ENCODE data around the gene GGT1.
A peak's percentile ranks its signal among the peaks of the same experiment; 100 is the strongest.
"Not testable (repeated sequence)": the region's sequence is repeated elsewhere in the genome, so short reads cannot be mapped to it uniquely, and the experiment has no call there.

The GGT1 gene

GRCh38 chr22:24602105-24602749, 766 bp upstream of the GGT1 start:
- not testable (repeated sequence) for H3K27ac ChIP-seq (ENCODE audit: low read depth, low read length); H3K4me3 ChIP-seq (ENCODE audit: low read depth, low read length); H3K9me3 ChIP-seq (ENCODE audit: control insufficient read depth, insufficient read depth, low read depth, low read length); H3K27me3 ChIP-seq (ENCODE audit: control insufficient read depth, insufficient read depth, low read length); H3K36me3 ChIP-seq (ENCODE audit: control insufficient read depth, insufficient read depth, low read length); H3K9ac ChIP-seq (ENCODE audit: low read length)
- peaks cover 15% of the 10 kb centered on the region for H3K4me1 ChIP-seq (ENCODE audit: control insufficient read depth, insufficient read depth, low read length)

- H3K27ac ChIP-seq (ENCODE audit: low read depth, low read length); H3K27me3 ChIP-seq (ENCODE audit: control insufficient read depth, insufficient read depth, low read length); H3K36me3 ChIP-seq (ENCODE audit: control insufficient read depth, insufficient read depth, low read length); H3K9me3 ChIP-seq (ENCODE audit: control insufficient read depth, insufficient read depth, low read depth, low read length): not testable (repeated sequence)
- H3K9ac ChIP-seq (ENCODE audit: low read length): peak overlapping the region; percentile 44
- peak overlapping the region; percentile 61; the same call in 1 of the 2 replicates for H3K4me3 ChIP-seq (ENCODE audit: low read depth, low read length)
- peaks cover 15% of the 10 kb centered on the region for H3K4me1 ChIP-seq (ENCODE audit: control insufficient read depth, insufficient read depth, low read length)
Observed at GRCh38 chr22:24603770-24604629, 1.0 kb downstream of the GGT1 start.

- not testable (repeated sequence) for H3K27me3 ChIP-seq (ENCODE audit: control insufficient read depth, insufficient read depth, low read length); H3K4me1 ChIP-seq (ENCODE audit: control insufficient read depth, insufficient read depth, low read length); H3K27ac ChIP-seq (ENCODE audit: low read depth, low read length); H3K4me3 ChIP-seq (ENCODE audit: low read depth, low read length); H3K9me3 ChIP-seq (ENCODE audit: control insufficient read depth, insufficient read depth, low read depth, low read length); H3K36me3 ChIP-seq (ENCODE audit: control insufficient read depth, insufficient read depth, low read length); H3K9ac ChIP-seq (ENCODE audit: low read length)
Observed at GRCh38 chr22:24606340-24606739, 3.3 kb downstream of the GGT1 start.

GRCh38 chr22:24607429-24607983, 4.5 kb downstream of the GGT1 start:
- H3K4me3 ChIP-seq (ENCODE audit: low read depth, low read length); H3K4me1 ChIP-seq (ENCODE audit: control insufficient read depth, insufficient read depth, low read length); H3K9ac ChIP-seq (ENCODE audit: low read length); H3K9me3 ChIP-seq (ENCODE audit: control insufficient read depth, insufficient read depth, low read depth, low read length); H3K36me3 ChIP-seq (ENCODE audit: control insufficient read depth, insufficient read depth, low read length); H3K27ac ChIP-seq (ENCODE audit: low read depth, low read length); H3K27me3 ChIP-seq (ENCODE audit: control insufficient read depth, insufficient read depth, low read length): not testable (repeated sequence)

- not testable (repeated sequence) for H3K4me3 ChIP-seq (ENCODE audit: low read depth, low read length); H3K27me3 ChIP-seq (ENCODE audit: control insufficient read depth, insufficient read depth, low read length); H3K4me1 ChIP-seq (ENCODE audit: control insufficient read depth, insufficient read depth, low read length); H3K9ac ChIP-seq (ENCODE audit: low read length); H3K9me3 ChIP-seq (ENCODE audit: control insufficient read depth, insufficient read depth, low read depth, low read length); H3K36me3 ChIP-seq (ENCODE audit: control insufficient read depth, insufficient read depth, low read length); H3K27ac ChIP-seq (ENCODE audit: low read depth, low read length)
Observed at GRCh38 chr22:24608327-24608726, 5.3 kb downstream of the GGT1 start.

- not testable (repeated sequence) for H3K4me1 ChIP-seq (ENCODE audit: control insufficient read depth, insufficient read depth, low read length); H3K36me3 ChIP-seq (ENCODE audit: control insufficient read depth, insufficient read depth, low read length); H3K9ac ChIP-seq (ENCODE audit: low read length); H3K9me3 ChIP-seq (ENCODE audit: control insufficient read depth, insufficient read depth, low read depth, low read length); H3K27me3 ChIP-seq (ENCODE audit: control insufficient read depth, insufficient read depth, low read length); H3K4me3 ChIP-seq (ENCODE audit: low read depth, low read length); H3K27ac ChIP-seq (ENCODE audit: low read depth, low read length)
Observed at GRCh38 chr22:24609888-24610287, 6.9 kb downstream of the GGT1 start.

GRCh38 chr22:24614794-24615193, 11.8 kb downstream of the GGT1 start:
- not testable (repeated sequence) for H3K27ac ChIP-seq (ENCODE audit: low read depth, low read length); H3K4me1 ChIP-seq (ENCODE audit: control insufficient read depth, insufficient read depth, low read length); H3K27me3 ChIP-seq (ENCODE audit: control insufficient read depth, insufficient read depth, low read length); H3K9ac ChIP-seq (ENCODE audit: low read length); H3K36me3 ChIP-seq (ENCODE audit: control insufficient read depth, insufficient read depth, low read length); H3K9me3 ChIP-seq (ENCODE audit: control insufficient read depth, insufficient read depth, low read depth, low read length); H3K4me3 ChIP-seq (ENCODE audit: low read depth, low read length)

GRCh38 chr22:24621244-24621643, 18.3 kb downstream of the GGT1 start:
- H3K9ac ChIP-seq (ENCODE audit: low read length); H3K4me3 ChIP-seq (ENCODE audit: low read depth, low read length); H3K9me3 ChIP-seq (ENCODE audit: control insufficient read depth, insufficient read depth, low read depth, low read length); H3K27me3 ChIP-seq (ENCODE audit: control insufficient read depth, insufficient read depth, low read length); H3K27ac ChIP-seq (ENCODE audit: low read depth, low read length); H3K36me3 ChIP-seq (ENCODE audit: control insufficient read depth, insufficient read depth, low read length); H3K4me1 ChIP-seq (ENCODE audit: control insufficient read depth, insufficient read depth, low read length): not testable (repeated sequence)

GRCh38 chr22:24622596-24622995, 19.6 kb downstream of the GGT1 start:
- H3K9ac ChIP-seq (ENCODE audit: low read length); H3K4me3 ChIP-seq (ENCODE audit: low read depth, low read length); H3K27me3 ChIP-seq (ENCODE audit: control insufficient read depth, insufficient read depth, low read length); H3K36me3 ChIP-seq (ENCODE audit: control insufficient read depth, insufficient read depth, low read length); H3K27ac ChIP-seq (ENCODE audit: low read depth, low read length); H3K4me1 ChIP-seq (ENCODE audit: control insufficient read depth, insufficient read depth, low read length); H3K9me3 ChIP-seq (ENCODE audit: control insufficient read depth, insufficient read depth, low read depth, low read length): not testable (repeated sequence)

GRCh38 chr22:24627911-24628310, 24.9 kb downstream of the GGT1 start:
- H3K27me3 ChIP-seq (ENCODE audit: control insufficient read depth, insufficient read depth, low read length); H3K27ac ChIP-seq (ENCODE audit: low read depth, low read length); H3K4me3 ChIP-seq (ENCODE audit: low read depth, low read length); H3K36me3 ChIP-seq (ENCODE audit: control insufficient read depth, insufficient read depth, low read length); H3K9ac ChIP-seq (ENCODE audit: low read length); H3K9me3 ChIP-seq (ENCODE audit: control insufficient read depth, insufficient read depth, low read depth, low read length): not testable (repeated sequence)
- H3K4me1 ChIP-seq (ENCODE audit: control insufficient read depth, insufficient read depth, low read length): peaks cover 24% of the 10 kb centered on the region

- H3K27ac ChIP-seq (ENCODE audit: low read depth, low read length); H3K9ac ChIP-seq (ENCODE audit: low read length); H3K4me3 ChIP-seq (ENCODE audit: low read depth, low read length); H3K27me3 ChIP-seq (ENCODE audit: control insufficient read depth, insufficient read depth, low read length); H3K9me3 ChIP-seq (ENCODE audit: control insufficient read depth, insufficient read depth, low read depth, low read length); H3K36me3 ChIP-seq (ENCODE audit: control insufficient read depth, insufficient read depth, low read length): not testable (repeated sequence)
- peaks cover 31% of the 10 kb centered on the region for H3K4me1 ChIP-seq (ENCODE audit: control insufficient read depth, insufficient read depth, low read length)
Observed at GRCh38 chr22:24629069-24629468, 26.1 kb downstream of the GGT1 start.

Data from HUES6 (cell line).